OCI-LY1 (cell line): ENCODE results near the gene SLC25A21.

Source experiments
- H2AFZ ChIP-seq: fragments of 200-600 bp; sonication (generic), shearing (Covaris generic); 2 replicates; pipeline ENCODE4 v1.6.0; 2014; ENCODE audit warnings: antibody characterized with exemption, mild to moderate bottlenecking, low read length
- H3F3A ChIP-seq: fragments of 200-600 bp; sonication (generic), shearing (Covaris generic); 2 replicates; pipeline ENCODE4 v1.6.0; 2014; ENCODE audit warnings: mild to moderate bottlenecking, antibody characterized with exemption, low read length, moderate library complexity; ENCODE audit not compliant: insufficient read depth
- H3K27ac ChIP-seq: fragments of 200-600 bp; sonication (generic); 2 replicates; pipeline ENCODE4 v1.5.1; 2014; ENCODE audit warnings: low read length, mixed run types, mild to moderate bottlenecking, low read depth; ENCODE audit not compliant: poor library complexity, severe bottlenecking
- H3K27me3 ChIP-seq: fragments of 200-600 bp; sonication (generic); 2 replicates; pipeline ENCODE4 v1.6.0; 2014; ENCODE audit warnings: antibody characterized with exemption, mild to moderate bottlenecking, low read length, moderate library complexity; ENCODE audit not compliant: insufficient read depth
- H3K36me3 ChIP-seq: fragments of 200-600 bp; sonication (generic); 2 replicates; pipeline ENCODE4 v1.6.1; 2014; ENCODE audit warnings: mild to moderate bottlenecking, antibody characterized with exemption, low read length, moderate library complexity, mixed read lengths; ENCODE audit not compliant: insufficient read depth
- H3K4me1 ChIP-seq: fragments of 200-600 bp; sonication (generic); 2 replicates; pipeline ENCODE4 v1.5.1; 2014; ENCODE audit warnings: mild to moderate bottlenecking, low read length, moderate library complexity; ENCODE audit not compliant: insufficient read depth, severe bottlenecking
- H3K4me2 ChIP-seq: fragments of 200-600 bp; sonication (generic), shearing (Covaris generic); 2 replicates; pipeline ENCODE4 v1.6.1; 2014; ENCODE audit warnings: low read length
- H3K4me3 ChIP-seq: fragments of 200-600 bp; sonication (generic); 2 replicates; pipeline ENCODE4 v1.5.1; 2014; ENCODE audit warnings: low read length, low read depth, mild to moderate bottlenecking, mixed read lengths; ENCODE audit not compliant: poor library complexity, severe bottlenecking
- H3K79me2 ChIP-seq: fragments of 200-600 bp; shearing (Covaris generic); 2 replicates; pipeline ENCODE4 v1.6.1; 2016; ENCODE audit warnings: mixed run types, low read length, mixed read lengths; ENCODE audit not compliant: insufficient read depth
- H3K9ac ChIP-seq: fragments of 200-600 bp; sonication (generic), shearing (Covaris generic); 2 replicates; pipeline ENCODE4 v1.6.1; 2014; ENCODE audit warnings: mild to moderate bottlenecking, low read length, mixed read lengths
- H3K9me2 ChIP-seq: fragments of 200-600 bp; sonication (generic), shearing (Covaris generic); 2 replicates; pipeline ENCODE4 v1.6.1; 2014; ENCODE audit warnings: low read depth, mild to moderate bottlenecking, low read length, mixed read lengths
- H3K9me3 ChIP-seq: fragments of 200-600 bp; shearing (Covaris generic); 2 replicates; pipeline ENCODE4 v1.6.1; 2014; ENCODE audit warnings: low read length, mixed read lengths
- H4K20me1 ChIP-seq: fragments of 200-600 bp; sonication (generic), shearing (Covaris generic); 2 replicates; pipeline ENCODE4 v1.6.0; 2016; ENCODE audit warnings: mild to moderate bottlenecking, low read length; ENCODE audit not compliant: insufficient read depth
- CTCF ChIP-seq: fragments of 200-600 bp; sonication (generic), shearing (Covaris generic); IDR thresholded peaks from 2 replicates; pipeline ENCODE4 v1.5.1; 2017; ENCODE audit warnings: mild to moderate bottlenecking, antibody characterized with exemption, low read length, moderate library complexity, mixed read lengths
- EZH2 ChIP-seq: fragments of 200-600 bp; sonication (generic), shearing (Covaris generic); IDR thresholded peaks from 2 replicates; pipeline ENCODE4 v1.8.0; 2017; ENCODE audit warnings: borderline replicate concordance, mixed run types, mild to moderate bottlenecking, antibody characterized with exemption, low read length, moderate library complexity, mixed read lengths

Gene SLC25A21

GRCh38 chr14:36684946-36685345 is 487.5 kb downstream of the SLC25A21 start:
- Histone ChIP-seq H3K9ac (no peak overlapping the region), H3K36me3 (no peaks in the 10 kb centered on the region), H3K4me2 (no peak overlapping the region), H3K27ac (no peak overlapping the region), H4K20me1 (no peaks in the 10 kb centered on the region), H3K9me3 (no peaks in the 10 kb centered on the region), H3K4me3 (no peak overlapping the region), H3K79me2 (no peaks in the 10 kb centered on the region), H3K9me2 (no peaks in the 10 kb centered on the region), H3K4me1 (no peaks in the 10 kb centered on the region), H3K27me3 (no peaks in the 10 kb centered on the region), H2AFZ (no peak overlapping the region), H3F3A (no peaks in the 10 kb centered on the region)
- TF ChIP-seq CTCF = no peak
- TF ChIP-seq EZH2 = no peak

GRCh38 chr14:36683083-36683724 is 489.2 kb downstream of the SLC25A21 start:
- Histone ChIP-seq H3K4me2 (no peak overlapping the region), H3K27ac (no peak overlapping the region), H3K4me1 (no peaks in the 10 kb centered on the region), H3K4me3 (no peak overlapping the region), H3K27me3 (no peaks in the 10 kb centered on the region), H3F3A (no peaks in the 10 kb centered on the region), H3K36me3 (no peaks in the 10 kb centered on the region), H4K20me1 (no peaks in the 10 kb centered on the region), H3K79me2 (no peaks in the 10 kb centered on the region), H3K9me2 (no peaks in the 10 kb centered on the region), H2AFZ (no peak overlapping the region), H3K9ac (no peak overlapping the region), H3K9me3 (no peaks in the 10 kb centered on the region)
- no peak for TF ChIP-seq CTCF
- no peak for TF ChIP-seq EZH2

- H4K20me1 ChIP-seq = no peaks in the 10 kb centered on the region
- H3K4me3 ChIP-seq = no peak overlapping the region
- TF ChIP-seq CTCF (no peak), EZH2 (no peak)
Observed at GRCh38 chr14:36682338-36682737, 490.1 kb downstream of the SLC25A21 start.

More at GRCh38 chr14:36682338-36682737, 490.1 kb downstream of the SLC25A21 start:
- Histone ChIP-seq H3K9ac (no peak overlapping the region), H3K27ac (no peak overlapping the region), H3K9me3 (no peaks in the 10 kb centered on the region), H3K27me3 (no peaks in the 10 kb centered on the region), H3F3A (no peaks in the 10 kb centered on the region), H3K36me3 (no peaks in the 10 kb centered on the region), H3K4me2 (no peak overlapping the region), H2AFZ (no peak overlapping the region), H3K79me2 (no peaks in the 10 kb centered on the region), H3K9me2 (no peaks in the 10 kb centered on the region), H3K4me1 (no peaks in the 10 kb centered on the region)
